A549 treated with GW870086 at 1 μM for 4 hours (cell line): ENCODE results near the gene DBX1. TPM values are rescaled to one million over a fixed set of nuclear protein-coding genes. Genes with fewer than 3 reads are reported as not detected.

Source experiments
- total RNA-seq: library from RNA; stranded (reverse); fragments of 200-300 nt; extraction: Qiagen RNA extraction; gene quantifications from 5 replicates; pipeline ENCODE4 v1.2.3, GENCODE V29; 2022; ENCODE audit warnings: low read depth

DBX1 gene
- not detected in 5 replicates for total RNA-seq

GRCh38 chr11:20160425-20161229, at the start of gene DBX1:
Gene DBX1, minus strand, starts transcription at chr11:20160475. Its CDS starts 151 bp downstream, at chr11:20160324.

Other genes with a start within 250 kb of the DBX1 start
- 192 to 207 TPM (median 199 TPM) in 5 replicates for gene HTATIP2, start 203.2 kb upstream of the DBX1 start, total RNA-seq
- gene PRMT3, start 227.2 kb upstream of the DBX1 start, total RNA-seq, result 25.6 to 38.8 TPM (median 32.9 TPM) in 5 replicates